8988T (cell line): ENCODE data around the gene MX2.

ENCODE experiments used
- DNase-seq: peaks from one replicate; pipeline ENCODE4 v3.0.0; 2011

Gene MX2

GRCh38 chr21:41442481-41443186 lies 80.8 kb downstream of the MX2 start:
- DNase-seq = no peak

GRCh38 chr21:41443562-41443961 lies 81.7 kb downstream of the MX2 start:
- DNase-seq = no peak

- DNase-seq = no peak
Measured at GRCh38 chr21:41444703-41445464, 83.1 kb downstream of the MX2 start.

- DNase-seq = no peak
Measured at GRCh38 chr21:41445465-41445862, 83.6 kb downstream of the MX2 start.

GRCh38 chr21:41446586-41446985 lies 84.8 kb downstream of the MX2 start:
- no peak for DNase-seq

GRCh38 chr21:41447356-41447755 lies 85.5 kb downstream of the MX2 start:
- DNase-seq = no peak

- no peak for DNase-seq
Measured at GRCh38 chr21:41449613-41450012, 87.8 kb downstream of the MX2 start.

GRCh38 chr21:41451753-41452676 lies 90.2 kb downstream of the MX2 start:
- DNase-seq = no peak

- DNase-seq = no peak
Measured at GRCh38 chr21:41453198-41453597, 91.4 kb downstream of the MX2 start.

GRCh38 chr21:41453761-41454160 lies 91.9 kb downstream of the MX2 start:
- DNase-seq = no peak

GRCh38 chr21:41458121-41458520 lies 96.3 kb downstream of the MX2 start:
- DNase-seq = no peak

- DNase-seq = no peak
Measured at GRCh38 chr21:41458559-41458958, 96.7 kb downstream of the MX2 start.
